ENCODE results near the gene UGT2B15.

Gene UGT2B15

GRCh38 chr4:68617003-68617698 lies 53.3 kb downstream of the UGT2B15 start:
- no peak for TF ChIP-seq ZFX (IDR thresholded peaks at IDR 0.05)
- TF ChIP-seq CTCF (conservative IDR thresholded peaks at IDR 0.05), result no peak

GRCh38 chr4:68615699-68616422 lies 54.6 kb downstream of the UGT2B15 start:
- no peak overlapping the region for H3K27ac ChIP-seq
- TF ChIP-seq CTCF (conservative IDR thresholded peaks at IDR 0.05) (no peak), ZFX (IDR thresholded peaks at IDR 0.05) (no peak)

More at GRCh38 chr4:68617003-68617698, 53.3 kb downstream of the UGT2B15 start:
- H3K27ac ChIP-seq, result no peak overlapping the region

- H3K27ac ChIP-seq, result no peak overlapping the region
- TF ChIP-seq ZFX (IDR thresholded peaks at IDR 0.05) (no peak), CTCF (conservative IDR thresholded peaks at IDR 0.05) (no peak)
Measured at GRCh38 chr4:68613752-68614151, 56.7 kb downstream of the UGT2B15 start.

GRCh38 chr4:68606240-68606639 lies 64.2 kb downstream of the UGT2B15 start:
- H3K27ac ChIP-seq, result no peak overlapping the region
- TF ChIP-seq ZFX (IDR thresholded peaks at IDR 0.05), result no peak

GRCh38 chr4:68599150-68599549 lies 71.3 kb downstream of the UGT2B15 start:
- no peak overlapping the region for H3K27ac ChIP-seq

GRCh38 chr4:68597482-68597881 lies 73.0 kb downstream of the UGT2B15 start:
- H3K27ac ChIP-seq, result no peak overlapping the region
- TF ChIP-seq ZFX (IDR thresholded peaks at IDR 0.05) (no peak), CTCF (conservative IDR thresholded peaks at IDR 0.05) (no peak)

More at GRCh38 chr4:68599150-68599549, 71.3 kb downstream of the UGT2B15 start:
- TF ChIP-seq CTCF (conservative IDR thresholded peaks at IDR 0.05) (no peak), ZFX (IDR thresholded peaks at IDR 0.05) (no peak)

All from C4-2B (cell line).